Mucosa of rectum (tissue), 2 donors: ENCODE measurements around the gene SHISA5.

Experiments used
- H3K27ac ChIP-seq, 2 donors: one replicate each; pipeline ENCODE4 v1.7.0; 2013; ENCODE audit warnings: inconsistent platforms in 2 of 2, low read depth in 2 of 2, low read length in 2 of 2
- H3K27me3 ChIP-seq, 2 donors: one replicate each; pipeline ENCODE4 v1.7.0; 2013; ENCODE audit warnings: low read length in 2 of 2; ENCODE audit not compliant: control insufficient read depth in 2 of 2, insufficient read depth in 2 of 2
- H3K36me3 ChIP-seq, 2 donors: one replicate each; pipeline ENCODE4 v1.7.0; 2013; ENCODE audit warnings: low read length in 2 of 2; ENCODE audit not compliant: control insufficient read depth in 2 of 2, insufficient read depth in 2 of 2
- H3K4me1 ChIP-seq, 2 donors: one replicate each; pipeline ENCODE4 v1.7.0; 2013; ENCODE audit warnings: low read length in 2 of 2, mild to moderate bottlenecking in 1 of 2; ENCODE audit not compliant: control insufficient read depth in 2 of 2, insufficient read depth in 2 of 2
- H3K4me3 ChIP-seq, 2 donors: one replicate each; pipeline ENCODE4 v1.7.0; 2013; ENCODE audit warnings: low read length in 2 of 2
- H3K9ac ChIP-seq, 2 donors: one replicate each; pipeline ENCODE4 v1.7.0; 2013; ENCODE audit warnings: low read length in 2 of 2, low read depth in 1 of 2, mild to moderate bottlenecking in 1 of 2
- H3K9me3 ChIP-seq, 2 donors: one replicate each; pipeline ENCODE4 v1.7.0; 2013; ENCODE audit warnings: low read length in 2 of 2; ENCODE audit not compliant: control insufficient read depth in 2 of 2
- donor health status: healthy.
- donor health status: Normal muscosa, but diverticular disease.

Gene SHISA5

DNA sequence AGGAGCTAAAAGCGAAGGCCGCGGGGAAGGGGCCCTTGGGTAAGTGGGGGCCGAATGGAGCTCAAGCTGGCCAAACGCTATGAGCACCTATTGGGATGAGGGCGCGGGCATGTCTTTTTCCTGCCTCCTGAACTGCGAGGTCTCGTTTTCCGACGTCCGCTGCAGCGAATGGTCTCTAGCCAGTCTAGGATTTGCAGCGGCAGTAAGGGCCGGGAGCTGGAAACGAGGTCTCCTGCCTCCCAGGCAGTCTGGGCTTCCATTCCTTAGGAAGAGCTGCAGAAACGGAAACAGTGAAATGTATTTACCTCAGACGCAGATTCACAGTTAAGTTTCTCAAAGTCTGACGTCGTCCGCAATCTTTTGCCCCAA, 63.4 kb downstream of the SHISA5 start:
- H3K9ac ChIP-seq: peak overlapping the region; percentile 88 to 92
- H3K36me3 ChIP-seq: peaks cover 5 to 19% of the 10 kb centered on the region in 2 donors

DNA sequence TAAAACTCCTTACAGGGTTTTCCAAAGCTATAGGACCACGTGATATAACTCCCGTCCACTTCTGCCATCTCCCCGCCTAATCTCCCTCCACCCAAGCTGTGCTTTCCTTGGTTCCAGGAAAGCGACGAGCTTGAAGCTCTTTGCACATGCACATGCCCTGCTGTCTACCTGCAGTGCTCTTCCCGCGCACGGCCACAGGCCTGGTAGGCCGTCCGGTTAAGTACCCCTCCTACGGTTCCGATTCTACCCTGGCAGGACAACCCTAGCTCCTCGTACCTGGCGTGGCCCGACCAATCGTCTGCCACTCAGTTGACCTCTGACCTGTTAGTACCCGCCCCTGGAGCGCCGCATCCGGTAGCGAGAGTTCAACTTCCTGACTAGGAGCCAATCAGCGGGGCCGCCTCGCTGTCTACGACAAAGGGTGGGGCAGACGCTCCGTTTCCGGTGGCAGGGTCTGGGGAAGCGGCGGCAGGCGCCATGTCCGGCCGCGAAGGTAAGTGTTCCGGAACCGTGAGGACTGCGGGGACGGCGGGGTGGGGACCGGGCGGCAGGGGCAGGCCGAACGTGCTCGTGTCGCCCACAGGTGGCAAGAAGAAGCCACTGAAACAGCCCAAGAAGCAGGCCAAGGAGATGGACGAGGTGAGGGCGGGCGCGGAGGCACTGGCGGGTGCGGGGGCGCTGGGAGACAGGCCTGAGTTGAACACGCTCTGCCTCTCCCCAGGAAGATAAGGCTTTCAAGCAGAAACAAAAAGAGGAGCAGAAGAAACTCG, 64.0 kb downstream of the SHISA5 start, which contains the start of the genes CCDC51 and TMA7:
CCDC51 (minus strand) TSS at position 300 of the 770 bp plus-strand sequence. CDS start 4,991 bp downstream, outside the sequence.
TMA7 (plus strand) TSS at position 438 of the 770 bp plus-strand sequence; CDS start at position 478, 40 bp downstream.
- peak within 1 kb of the TSS; percentile 80 to 98 for H3K4me3 ChIP-seq
- H3K36me3 ChIP-seq: peaks cover 5 to 19% of the 10 kb centered on the region in 2 donors
- H3K27ac ChIP-seq: peak within 1 kb of the TSS; percentile 94 to 96
- no peaks in the 10 kb centered on the region for H3K27me3 ChIP-seq
- peaks cover 17 to 20% of the 10 kb centered on the region in 2 donors for H3K4me1 ChIP-seq
- no peaks in the 10 kb centered on the region for H3K9me3 ChIP-seq
- H3K9ac ChIP-seq: peak within 1 kb of the TSS; percentile 88 to 92

More for the DNA sequence above, 63.4 kb downstream of the SHISA5 start:
- peak overlapping the region; percentile 80 to 98 for H3K4me3 ChIP-seq
- H3K27ac ChIP-seq: peak overlapping the region; percentile 94 to 96
- H3K27me3 ChIP-seq: no peaks in the 10 kb centered on the region
- peaks cover 13 to 16% of the 10 kb centered on the region in 2 donors for H3K4me1 ChIP-seq
- H3K9me3 ChIP-seq: no peaks in the 10 kb centered on the region

DNA sequence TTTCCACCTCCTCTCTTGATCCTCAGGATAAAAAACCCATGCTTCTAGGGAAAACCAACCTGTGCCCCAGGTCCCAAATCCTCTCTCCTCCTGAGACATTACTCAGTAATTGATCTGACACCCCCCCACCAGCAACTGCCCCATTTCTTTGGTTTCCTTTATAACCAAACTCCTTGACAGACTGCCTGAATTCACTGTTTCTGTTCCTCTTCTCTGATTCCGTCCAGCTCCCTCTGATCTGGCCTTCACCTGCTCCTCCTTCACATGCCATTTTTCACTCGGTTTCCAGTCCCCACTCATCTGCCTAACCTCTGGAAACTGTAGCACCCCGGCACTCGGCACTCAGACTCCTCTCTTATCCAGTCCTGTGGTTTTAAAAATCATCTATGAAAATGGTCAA, 66.2 kb downstream of the SHISA5 start:
- H3K27ac ChIP-seq: no peak overlapping the region
- H3K9me3 ChIP-seq: no peaks in the 10 kb centered on the region
- H3K27me3 ChIP-seq: no peaks in the 10 kb centered on the region
- H3K4me3 ChIP-seq: no peak overlapping the region
- peaks cover 37 to 41% of the 10 kb centered on the region in 2 donors for H3K4me1 ChIP-seq
- no peak overlapping the region for H3K9ac ChIP-seq
- peaks cover 2 to 9% of the 10 kb centered on the region in 2 donors for H3K36me3 ChIP-seq

DNA sequence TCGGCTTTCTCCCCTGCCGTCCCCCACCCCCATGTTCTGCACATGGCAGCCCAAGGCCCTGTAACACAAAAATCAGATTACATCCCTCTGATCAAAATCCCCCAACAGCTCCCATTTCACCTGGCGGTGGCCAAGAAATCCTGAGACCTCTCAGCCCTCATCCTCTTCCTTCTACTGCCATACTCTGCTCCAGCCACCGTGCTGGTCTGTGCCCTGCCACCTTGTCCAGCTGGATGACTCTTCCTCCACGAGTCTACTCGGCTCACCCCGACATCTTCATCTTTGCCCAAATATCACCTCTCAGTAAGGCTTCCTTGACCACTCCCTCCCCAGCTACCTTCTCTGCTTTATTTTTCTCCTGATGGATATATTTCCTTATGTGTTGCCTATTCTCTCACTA, 67.1 kb downstream of the SHISA5 start:
- Histone ChIP-seq H3K4me1 (peaks cover 41% of the 10 kb centered on the region in 2 donors), H3K4me3 (no peak overlapping the region), H3K9ac (no peak overlapping the region), H3K36me3 (peaks cover 0 to 9% of the 10 kb centered on the region in 2 donors), H3K27me3 (no peaks in the 10 kb centered on the region), H3K9me3 (no peaks in the 10 kb centered on the region), H3K27ac (no peak overlapping the region)

DNA sequence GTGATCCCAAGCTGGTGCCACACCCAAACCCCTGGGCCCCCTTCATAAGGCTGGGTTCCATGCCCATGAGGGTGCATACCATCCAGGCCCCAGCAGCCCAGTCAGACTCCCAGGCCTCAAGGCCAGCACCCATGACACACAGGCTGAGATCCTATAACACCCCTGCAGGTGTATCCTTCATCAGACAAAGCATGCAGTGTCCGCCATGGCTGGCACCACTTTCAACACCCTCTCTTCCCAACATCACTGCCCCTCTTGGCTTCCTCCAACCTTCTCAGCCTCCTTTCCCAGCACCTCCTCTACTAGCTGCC, 67.5 kb downstream of the SHISA5 start:
- H3K4me3 ChIP-seq: no peak overlapping the region
- H3K9me3 ChIP-seq: no peaks in the 10 kb centered on the region
- H3K36me3 ChIP-seq: peaks cover 0 to 4% of the 10 kb centered on the region in 2 donors
- H3K27ac ChIP-seq: no peak overlapping the region
- no peaks in the 10 kb centered on the region for H3K27me3 ChIP-seq
- H3K4me1 ChIP-seq: peaks cover 37% of the 10 kb centered on the region in 2 donors
- H3K9ac ChIP-seq: no peak overlapping the region

DNA sequence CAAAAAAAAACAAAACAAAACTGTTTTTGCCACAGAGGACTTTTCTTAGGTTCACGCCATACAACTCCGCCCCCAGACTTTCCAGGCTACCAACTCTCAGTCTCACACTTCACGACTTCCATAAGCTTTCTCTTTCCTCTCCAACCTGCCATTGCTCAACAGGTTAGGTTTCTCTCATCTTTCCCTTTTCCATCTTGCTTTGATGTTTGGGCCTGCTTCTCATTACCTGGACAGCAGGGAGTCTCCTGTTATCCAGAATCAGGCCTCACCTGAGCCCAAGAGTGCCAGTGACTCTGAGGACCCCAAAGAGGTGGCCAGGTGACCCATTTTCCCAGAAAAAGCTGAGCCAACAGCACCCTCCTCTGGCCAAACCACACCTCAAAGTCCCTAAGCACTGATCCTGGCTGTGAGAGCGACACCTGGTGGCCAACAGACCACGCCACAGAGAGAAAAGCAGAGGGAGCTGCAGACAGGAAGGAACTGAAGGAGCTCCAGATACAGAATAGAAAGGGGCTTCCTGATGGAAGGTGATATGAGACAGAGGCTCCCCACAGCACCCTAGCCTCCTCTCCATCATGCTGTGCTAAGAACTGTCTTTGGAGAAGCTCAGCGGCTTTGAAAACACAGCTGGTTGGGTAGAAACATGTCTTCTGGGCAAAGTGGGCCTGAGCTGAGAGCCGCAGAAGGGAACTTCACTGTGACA, 68.0 kb downstream of the SHISA5 start:
- Histone ChIP-seq H3K9ac (no peak overlapping the region), H3K27ac (peak overlapping the region in 1 of 2 donors; percentile 20), H3K4me1 (peaks cover 34 to 38% of the 10 kb centered on the region in 2 donors)

DNA sequence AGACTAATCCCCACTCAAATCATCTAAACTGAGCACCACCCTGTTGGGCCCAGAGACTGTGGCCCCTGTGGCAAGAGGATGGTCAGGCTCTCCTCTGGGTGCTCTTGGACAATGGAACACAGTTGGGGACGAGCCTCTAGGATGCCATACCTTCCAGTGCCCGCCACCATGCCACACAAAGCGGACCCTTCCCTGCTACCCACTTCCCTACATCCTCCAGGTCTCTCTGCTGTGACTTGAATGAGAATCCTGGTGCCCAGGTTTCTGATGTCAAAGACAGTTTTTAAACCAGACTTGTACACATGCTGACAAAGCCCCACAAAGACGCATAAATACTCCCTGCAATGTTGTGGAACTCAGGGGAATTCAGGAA, 68.8 kb downstream of the SHISA5 start:
- peaks cover 0 to 4% of the 10 kb centered on the region in 2 donors for H3K36me3 ChIP-seq
- no peaks in the 10 kb centered on the region for H3K27me3 ChIP-seq
- H3K9ac ChIP-seq: peak overlapping the region in 1 of 2 donors; percentile 34
- H3K4me1 ChIP-seq: peaks cover 41 to 45% of the 10 kb centered on the region in 2 donors
- H3K4me3 ChIP-seq: no peak overlapping the region
- peak overlapping the region in 1 of 2 donors; percentile 6 for H3K27ac ChIP-seq
- H3K9me3 ChIP-seq: no peaks in the 10 kb centered on the region

More for the DNA sequence above, 68.0 kb downstream of the SHISA5 start:
- Histone ChIP-seq H3K4me3 (no peak overlapping the region), H3K9me3 (no peaks in the 10 kb centered on the region), H3K27me3 (no peaks in the 10 kb centered on the region), H3K36me3 (peaks cover 0 to 4% of the 10 kb centered on the region in 2 donors)

DNA sequence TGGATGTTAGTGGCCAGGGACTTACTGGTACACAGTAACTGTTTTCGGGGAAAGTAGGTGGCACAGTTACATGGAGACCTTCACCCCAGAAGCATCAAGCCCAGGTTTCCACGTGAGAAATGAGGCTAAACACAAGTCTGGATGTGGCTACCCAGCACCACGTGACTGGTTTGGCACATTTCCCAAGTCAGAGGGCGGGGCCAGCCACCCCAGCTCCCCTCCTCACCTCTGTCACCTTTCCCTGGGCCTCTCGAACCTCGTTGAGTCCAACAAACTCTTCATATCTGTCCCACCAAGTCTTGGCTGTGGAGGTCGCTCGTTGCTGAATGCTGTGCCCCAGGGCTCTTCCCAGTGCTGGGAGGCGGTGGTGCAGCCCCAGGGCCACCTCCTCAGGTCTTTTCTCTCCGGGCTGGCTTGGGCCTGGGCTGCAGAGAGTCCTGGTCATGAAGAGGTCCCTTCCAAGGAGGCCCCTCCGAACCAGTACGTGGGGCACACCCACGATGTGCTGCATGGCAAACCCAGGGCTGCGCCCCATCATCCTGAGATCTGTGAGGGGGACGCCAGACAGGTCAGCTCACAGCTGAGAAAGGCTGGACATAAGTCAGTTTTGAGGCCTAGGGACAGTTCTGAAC, 69.3 kb downstream of the SHISA5 start:
- Histone ChIP-seq H3K27ac (peak overlapping the region; percentile 82 to 84), H3K9me3 (no peaks in the 10 kb centered on the region), H3K36me3 (peaks cover 0 to 4% of the 10 kb centered on the region in 2 donors), H3K9ac (peak overlapping the region in 1 of 2 donors; percentile 34), H3K4me3 (no peak overlapping the region), H3K27me3 (no peaks in the 10 kb centered on the region), H3K4me1 (peaks cover 44 to 47% of the 10 kb centered on the region in 2 donors)

DNA sequence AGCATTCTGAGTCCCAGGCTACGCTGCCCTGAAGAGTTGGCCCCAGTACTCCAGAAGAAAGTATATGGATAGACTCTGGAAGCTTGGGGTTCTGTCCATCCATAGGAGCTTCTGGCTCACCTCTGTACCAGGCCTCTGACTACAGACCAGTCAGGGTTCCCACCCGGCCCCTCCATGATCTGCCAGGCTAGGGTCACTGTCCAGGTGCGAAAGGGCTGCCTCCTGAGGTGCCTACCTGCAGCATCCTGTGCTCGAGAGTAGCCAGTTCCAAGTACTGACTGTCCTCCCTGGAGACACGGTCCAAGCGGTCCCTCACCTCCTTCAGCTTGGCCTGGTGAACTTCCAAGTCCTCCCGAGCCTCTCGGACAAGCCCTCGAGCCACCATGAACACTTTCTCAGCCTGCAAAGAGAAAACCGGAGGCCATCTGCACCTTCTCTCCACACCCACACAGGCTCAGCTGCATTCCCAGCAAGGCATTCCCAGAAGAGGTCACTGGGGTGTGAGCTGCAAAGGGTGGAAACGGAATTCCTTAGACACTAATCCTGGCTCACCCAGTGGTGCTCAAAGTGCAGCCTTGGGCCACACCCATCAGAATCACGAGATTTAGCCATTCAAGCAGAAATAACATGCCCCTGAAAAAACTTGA, 70.4 kb downstream of the SHISA5 start:
- peak overlapping the region; percentile 39 to 46 for H3K4me3 ChIP-seq

More for the DNA sequence above, 70.4 kb downstream of the SHISA5 start:
- H3K9me3 ChIP-seq: no peaks in the 10 kb centered on the region
- peaks cover 41 to 44% of the 10 kb centered on the region in 2 donors for H3K4me1 ChIP-seq
- peak overlapping the region; percentile 29 to 54 for H3K9ac ChIP-seq
- H3K27ac ChIP-seq: peak overlapping the region; percentile 82 to 84
- H3K27me3 ChIP-seq: no peaks in the 10 kb centered on the region
- H3K36me3 ChIP-seq: peaks cover 0 to 4% of the 10 kb centered on the region in 2 donors
